Activated T-cell treated with anti-CD3 and anti-CD28 coated beads for 24 hours (primary cell): ENCODE measurements around the gene CYP3A4.
"Not testable (repeated sequence)": the region's sequence is repeated elsewhere in the genome, so short reads cannot be mapped to it uniquely, and the experiment has no call there.

Source experiments
- DNase-seq: peaks from one replicate; pipeline ENCODE4 v3.0.0-alpha.2; 2020; ENCODE audit warnings: low read depth

The CYP3A4 gene

GRCh38 chr7:99751322-99752052 lies 32.5 kb downstream of the CYP3A4 start:
- not testable (repeated sequence) for DNase-seq

DNA sequence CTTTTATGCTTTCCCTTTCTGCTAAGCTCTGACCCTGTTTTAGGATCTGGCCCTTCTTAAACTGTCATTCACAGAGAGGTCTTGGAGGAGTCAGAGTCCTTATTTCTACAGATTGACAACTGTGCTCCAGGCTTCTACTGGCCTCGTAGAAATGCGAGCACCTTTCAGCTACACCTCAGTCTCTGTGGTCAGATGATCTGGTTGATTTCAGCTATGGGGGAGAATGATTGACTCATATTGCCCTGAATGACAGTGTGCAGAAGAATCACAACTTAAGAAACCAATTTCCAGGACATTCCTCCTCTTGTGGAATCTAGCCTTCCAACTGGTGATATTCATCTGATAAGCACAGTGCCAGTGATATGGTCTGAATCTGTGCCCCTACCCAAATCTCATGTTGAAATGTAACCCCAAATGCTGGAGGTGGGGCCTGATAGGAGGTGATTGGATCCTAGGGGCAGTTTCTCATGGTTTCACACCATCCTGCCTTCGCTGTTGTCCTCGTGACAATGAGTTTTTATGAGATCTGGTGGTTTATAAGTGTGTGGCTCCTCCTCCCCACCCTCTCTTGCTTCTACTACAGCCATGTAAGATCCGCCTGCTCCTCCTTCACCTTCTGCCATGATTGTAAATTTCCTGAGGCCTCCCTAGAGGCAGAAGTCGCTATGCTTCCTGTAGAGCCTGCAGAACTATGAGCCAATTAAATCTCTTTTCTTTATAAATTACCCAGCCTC lies 35.0 kb downstream of the CYP3A4 start:
- DNase-seq = no peak

GRCh38 chr7:99746915-99747314 lies 37.1 kb downstream of the CYP3A4 start:
- not testable (repeated sequence) for DNase-seq

GRCh38 chr7:99745395-99745794 lies 38.6 kb downstream of the CYP3A4 start:
- DNase-seq = not testable (repeated sequence)

- no peak for DNase-seq
Measured at GRCh38 chr7:99742737-99743394, 41.1 kb downstream of the CYP3A4 start.

DNA sequence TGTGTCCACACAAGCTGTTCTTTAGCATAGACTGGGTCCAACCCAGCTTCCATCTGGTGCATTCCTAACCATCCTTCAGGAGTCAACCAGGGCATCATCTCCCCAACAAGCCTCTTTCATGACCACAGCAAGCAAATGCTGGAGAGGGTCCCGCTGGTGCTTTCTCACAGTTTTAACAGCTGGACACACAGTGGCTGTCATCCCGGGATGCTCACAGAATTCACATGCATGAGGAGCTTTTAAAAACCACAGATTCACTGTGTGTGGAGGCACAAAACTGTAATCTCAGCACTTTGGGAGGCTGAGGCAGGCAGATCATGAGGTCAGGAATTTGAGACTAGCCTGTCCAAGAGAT lies 42.6 kb downstream of the CYP3A4 start:
- DNase-seq = no peak

DNA sequence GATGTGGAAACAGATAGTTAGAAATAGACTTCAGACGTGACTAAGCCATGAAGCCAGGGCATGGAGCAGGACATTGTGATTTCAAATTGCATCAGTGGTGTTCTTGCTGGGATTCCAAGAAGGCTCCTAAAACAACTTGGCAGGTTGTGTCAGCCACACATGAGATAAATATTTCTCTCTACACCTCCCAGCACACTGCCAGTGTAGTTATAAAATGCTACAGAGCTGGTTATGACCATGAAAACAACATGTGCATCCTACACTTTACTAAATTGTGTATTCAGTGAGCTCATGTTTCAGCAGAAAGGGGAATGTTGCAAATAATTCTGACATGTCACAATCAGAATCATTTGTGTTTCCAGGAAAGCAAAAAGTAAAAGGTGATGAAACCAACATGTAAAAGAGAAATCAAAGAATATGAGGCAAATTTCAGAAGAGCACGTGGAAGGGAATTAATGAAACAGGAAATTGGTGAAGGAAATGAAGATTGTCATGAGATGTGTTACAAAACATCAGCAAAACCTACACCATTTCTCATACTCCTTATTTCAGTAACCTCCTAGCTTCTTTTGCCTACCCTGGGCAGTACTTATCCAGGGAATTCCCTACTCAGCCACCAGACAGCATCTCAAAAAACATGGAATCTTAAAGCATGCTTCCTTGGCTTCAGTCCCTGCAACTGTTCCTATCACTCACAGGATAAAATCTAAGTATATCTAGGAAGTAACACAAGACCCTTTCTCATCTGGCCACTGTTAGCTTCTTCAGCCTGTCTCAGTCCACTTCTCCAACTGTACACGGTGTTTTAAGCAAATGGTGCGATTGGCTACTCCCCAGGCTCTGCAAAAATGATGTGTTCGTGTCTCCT lies 43.2 kb downstream of the CYP3A4 start:
- no peak for DNase-seq

DNA sequence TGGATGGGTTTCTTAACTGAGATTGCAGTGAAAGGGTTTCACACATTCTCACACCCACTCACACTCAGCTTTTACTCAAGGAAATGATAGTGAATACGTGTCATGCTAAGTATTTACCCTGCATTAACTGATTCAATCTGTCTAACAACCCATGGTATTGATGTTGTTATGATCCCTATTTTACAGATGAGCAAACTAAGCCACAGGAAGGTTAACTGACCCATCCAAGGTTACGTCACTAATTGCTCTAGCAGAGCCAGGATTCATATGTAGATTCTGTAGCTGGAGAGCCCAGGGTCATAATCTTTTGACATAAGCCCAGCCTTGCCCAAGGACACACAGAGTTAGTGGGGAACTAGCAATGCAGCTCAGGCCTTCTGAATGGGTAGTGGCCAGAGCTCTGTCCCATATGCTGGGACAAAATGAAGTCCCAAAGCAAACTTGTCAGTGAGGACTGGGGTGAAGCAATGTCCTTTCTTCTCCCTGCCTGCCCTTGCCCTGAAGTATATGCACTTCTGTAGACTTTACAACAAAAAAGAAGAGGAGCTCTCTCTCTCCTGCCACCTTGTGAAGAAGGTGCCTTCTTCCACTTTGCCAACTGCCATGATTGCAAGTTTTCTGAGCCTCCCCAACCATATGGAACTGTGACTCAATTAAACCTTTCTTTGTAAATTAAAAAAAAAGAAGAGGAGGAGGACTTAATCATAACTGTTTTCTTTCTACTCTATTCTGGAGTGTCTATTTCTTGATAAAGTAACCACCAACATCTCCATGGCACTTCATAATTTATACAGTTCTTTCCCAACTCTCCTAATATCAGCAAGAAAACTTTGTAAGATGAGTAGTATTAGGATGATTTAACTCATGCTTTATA lies 44.0 kb downstream of the CYP3A4 start:
- DNase-seq = no peak

GRCh38 chr7:99737726-99738125 lies 46.3 kb downstream of the CYP3A4 start:
- no peak for DNase-seq

DNA sequence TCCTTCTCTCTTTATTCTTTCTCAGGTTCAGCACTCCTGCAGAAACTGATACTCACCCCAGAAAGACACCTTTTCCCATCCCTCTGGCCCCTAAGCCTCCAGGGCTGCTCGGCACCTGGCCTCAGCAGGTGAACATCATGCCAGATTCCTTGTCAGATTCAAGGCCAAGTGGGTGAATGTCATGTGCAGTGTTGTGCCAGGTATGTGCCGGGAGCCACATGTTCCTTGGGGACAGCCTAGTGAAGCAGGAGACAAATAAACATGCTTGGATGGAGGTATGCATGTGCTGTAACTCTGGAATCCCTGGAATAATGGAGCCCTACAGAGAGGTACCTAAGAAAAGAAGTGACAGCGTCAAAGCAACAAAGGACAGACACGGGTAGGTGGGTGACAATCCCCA lies 47.3 kb downstream of the CYP3A4 start:
- not testable (repeated sequence) for DNase-seq

- DNase-seq = no peak
Measured at GRCh38 chr7:99734987-99735386, 49.0 kb downstream of the CYP3A4 start, which contains the start of gene CYP3A7. TSS of gene CYP3A7 (minus strand) at chr7:99735196. CDS start at chr7:99735093, 103 bp downstream.

- no peak for DNase-seq
Measured at GRCh38 chr7:99733448-99733847, 50.5 kb downstream of the CYP3A4 start.

DNA sequence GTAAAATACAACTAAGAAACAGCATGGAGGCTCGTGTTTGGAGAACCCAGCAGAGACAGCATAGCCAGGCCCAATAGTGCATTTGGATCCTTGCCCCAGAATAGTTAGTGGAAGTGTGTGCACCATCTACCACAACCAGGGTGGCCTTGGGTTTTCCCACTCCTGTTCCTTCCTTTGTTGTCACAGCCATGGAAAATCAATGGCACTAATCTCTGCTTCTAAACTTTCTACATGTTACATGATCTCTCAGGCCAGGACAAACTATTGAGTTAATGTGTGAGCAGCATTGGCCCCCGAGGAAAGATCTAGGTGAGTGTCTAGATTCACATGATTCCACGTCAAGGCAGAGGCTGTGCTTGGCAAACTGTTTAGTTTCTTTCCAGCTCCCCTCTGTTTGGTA lies 51.0 kb downstream of the CYP3A4 start:
- no peak for DNase-seq

GRCh38 chr7:99731638-99732374 lies 52.2 kb downstream of the CYP3A4 start:
- DNase-seq = no peak

- no peak for DNase-seq
Measured at GRCh38 chr7:99730992-99731391, 53.0 kb downstream of the CYP3A4 start.

- DNase-seq = no peak
Measured at GRCh38 chr7:99730238-99730810, 53.7 kb downstream of the CYP3A4 start.

GRCh38 chr7:99729486-99730237 lies 54.3 kb downstream of the CYP3A4 start:
- no peak for DNase-seq

- DNase-seq = no peak
Measured at GRCh38 chr7:99728615-99729014, 55.4 kb downstream of the CYP3A4 start.

DNA sequence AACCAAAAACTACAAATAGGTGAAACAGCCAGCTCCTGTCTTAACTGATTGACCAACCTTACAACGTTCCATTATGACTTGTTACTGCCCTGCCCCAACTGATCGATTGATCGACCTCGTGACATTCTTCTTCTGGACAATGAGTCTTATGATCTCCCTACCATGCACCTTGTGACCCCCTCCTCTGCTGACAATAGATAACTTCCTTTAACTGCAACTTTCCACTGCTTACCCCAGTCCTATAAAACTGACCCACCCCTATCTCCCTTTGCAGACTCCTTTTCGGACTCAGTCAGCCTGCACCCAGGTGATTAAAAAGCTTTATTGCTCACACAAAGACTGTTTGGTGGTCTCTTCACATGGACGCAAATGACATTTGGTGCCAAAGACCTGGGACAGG lies 60.8 kb downstream of the CYP3A4 start:
- DNase-seq = not testable (repeated sequence)
